K562 (cell line): Measurements from ENCODE around the gene SRBD1. TPM values are rescaled to one million over a fixed set of nuclear protein-coding genes. Genes with fewer than 3 reads are reported as not detected.

Experiments
- BCL6 ChIP-seq: fragments of 250-450 bp; sonication (Bioruptor Pico); IDR thresholded peaks from 2 replicates; pipeline ENCODE4 v1.4.0; 2020
- CC2D1A ChIP-seq: fragments of 450-650 bp; IDR thresholded peaks from 2 replicates; pipeline ENCODE4 v1.6.1; 2017; ENCODE audit warnings: mild to moderate bottlenecking
- E2F3 ChIP-seq: fragments of 250-450 bp; sonication (Bioruptor Pico); IDR thresholded peaks from 2 replicates; pipeline ENCODE4 v1.4.0; 2020; ENCODE audit warnings: mild to moderate bottlenecking
- GTF2E2 ChIP-seq: fragments of 200-800 bp; sonication (Bioruptor generic); IDR thresholded peaks from 2 replicates; pipeline ENCODE4 v1.6.1; 2016; ENCODE audit warnings: missing genetic modification characterization, missing compliant biosample characterization
- HDAC1 ChIP-seq, 2 experiments: fragments of 450-650 bp; IDR thresholded peaks; 2 replicates each; pipeline ENCODE4 v1.6.1; 2016 to 2017; ENCODE audit warnings: inconsistent platforms in 1 of 2, mild to moderate bottlenecking in 1 of 2, moderate library complexity in 1 of 2
- MIER1 ChIP-seq: fragments of 450-650 bp; IDR thresholded peaks from 2 replicates; pipeline ENCODE4 v1.6.1; 2016; ENCODE audit warnings: antibody characterized with exemption, mild to moderate bottlenecking, low read depth
- POLR2AphosphoS5 ChIP-seq: IDR thresholded peaks from 2 replicates; pipeline ENCODE4 v1.6.1; 2011; ENCODE audit warnings: mild to moderate bottlenecking, low read depth, low read length, moderate library complexity; ENCODE audit not compliant: control insufficient read depth, insufficient read depth
- RAD21 ChIP-seq, 2 experiments: fragments of 250-450 bp in 1 of 2; fragments of 450-650 bp in 1 of 2; sonication (Bioruptor Pico) in 1 of 2; formaldehyde crosslinking in 1 of 2; IDR thresholded peaks in 1 of 2; conservative IDR thresholded peaks in 1 of 2; 2 replicates each; pipeline versions ENCODE4 v1.4.0 to v1.8.0; 2020 to 2022; ENCODE audit warnings: mild to moderate bottlenecking in 2 of 2, moderate library complexity in 1 of 2
- RAD51 ChIP-seq: fragments of 450-650 bp; IDR thresholded peaks from 2 replicates; pipeline ENCODE4 v1.7.1; 2016; ENCODE audit warnings: low read depth, mild to moderate bottlenecking, borderline replicate concordance
- ZEB2 ChIP-seq: fragments of 450-650 bp; IDR thresholded peaks from 2 replicates; pipeline ENCODE4 v1.6.1; 2016
- ZSCAN29 ChIP-seq: fragments of 450-650 bp; IDR thresholded peaks from 2 replicates; pipeline ENCODE4 v1.6.1; 2017
- polyA plus RNA-seq, 8 experiments: library from polyadenylated mRNA; depleted of rRNA in 4 of 8; stranded (reverse) in 5 of 8; unstranded in 3 of 8; fragments of >200 nt; fragmentation: Nextera tagmentation in 2 of 8; fragmentation: Illumina TruSeq in 1 of 8; extraction: Ambion mirVana in 2 of 8; extraction: Trizol in 1 of 8; gene quantifications; 2 replicates each; pipeline versions ENCODE4 v1.2.1 to v1.2.3, GENCODE V29; 2011 to 2014; ENCODE audit warnings: inconsistent platforms in 1 of 8, missing spikeins in 1 of 8
- total RNA-seq, 7 experiments: library from RNA; depleted of rRNA in 6 of 7; stranded (reverse); fragments of >200 nt in 6 of 7; fragmentation: Illumina TruSeq in 2 of 7; extraction: Trizol in 2 of 7; gene quantifications; 2 replicates each; pipeline versions ENCODE4 v1.2.1 to v1.2.3, GENCODE V29; 2011 to 2021; ENCODE audit warnings: low replicate concordance in 1 of 7
- TF ChIP-seq, protein P1 (sequence below): IDR thresholded peaks from 2 replicates; pipeline ENCODE4 v1.6.1; 2014; ENCODE audit warnings: antibody characterized with exemption
- TF ChIP-seq, protein P2 (sequence below): sonication (generic); IDR thresholded peaks from 2 replicates; pipeline ENCODE4 v1.6.1; 2016
- TF ChIP-seq, protein P3 (sequence below): sonication (generic); formaldehyde crosslinking; IDR thresholded peaks from 2 replicates; pipeline ENCODE4 v1.8.1; 2022; ENCODE audit warnings: missing genetic modification reagents
- TF ChIP-seq, protein P4 (sequence below), 2 experiments: fragments of 250-450 bp in 1 of 2; fragments of 450-650 bp in 1 of 2; sonication (Bioruptor Pico) in 1 of 2; IDR thresholded peaks; 2 replicates each; pipeline versions ENCODE4 v1.6.1 to v1.8.0; 2016 to 2021; ENCODE audit warnings: mild to moderate bottlenecking in 2 of 2, moderate library complexity in 2 of 2, missing compliant biosample characterization in 1 of 2, missing genetic modification characterization in 1 of 2
- TF ChIP-seq, protein P5 (sequence below): sonication (generic); formaldehyde crosslinking; IDR thresholded peaks from 2 replicates; pipeline ENCODE4 v1.8.1; 2023; ENCODE audit warnings: mild to moderate bottlenecking, missing genetic modification reagents
- TF ChIP-seq, protein P6 (sequence below): fragments of 250-450 bp; sonication (Bioruptor Pico); IDR thresholded peaks from 2 replicates; pipeline ENCODE4 v1.4.0; 2020; ENCODE audit warnings: borderline replicate concordance
- TF ChIP-seq, protein P7 (sequence below): sonication (generic); formaldehyde crosslinking; IDR thresholded peaks from 2 replicates; pipeline ENCODE4 v1.9.0; 2022; ENCODE audit warnings: mild to moderate bottlenecking, missing genetic modification reagents

Gene SRBD1
- total and polyA plus RNA-seq, 9 of the 15 experiments (the other 6 are each of a cell fraction or from before 2014, with no cell fraction given) = 6.9 to 23.2 (median 14.7) TPM

DNA sequence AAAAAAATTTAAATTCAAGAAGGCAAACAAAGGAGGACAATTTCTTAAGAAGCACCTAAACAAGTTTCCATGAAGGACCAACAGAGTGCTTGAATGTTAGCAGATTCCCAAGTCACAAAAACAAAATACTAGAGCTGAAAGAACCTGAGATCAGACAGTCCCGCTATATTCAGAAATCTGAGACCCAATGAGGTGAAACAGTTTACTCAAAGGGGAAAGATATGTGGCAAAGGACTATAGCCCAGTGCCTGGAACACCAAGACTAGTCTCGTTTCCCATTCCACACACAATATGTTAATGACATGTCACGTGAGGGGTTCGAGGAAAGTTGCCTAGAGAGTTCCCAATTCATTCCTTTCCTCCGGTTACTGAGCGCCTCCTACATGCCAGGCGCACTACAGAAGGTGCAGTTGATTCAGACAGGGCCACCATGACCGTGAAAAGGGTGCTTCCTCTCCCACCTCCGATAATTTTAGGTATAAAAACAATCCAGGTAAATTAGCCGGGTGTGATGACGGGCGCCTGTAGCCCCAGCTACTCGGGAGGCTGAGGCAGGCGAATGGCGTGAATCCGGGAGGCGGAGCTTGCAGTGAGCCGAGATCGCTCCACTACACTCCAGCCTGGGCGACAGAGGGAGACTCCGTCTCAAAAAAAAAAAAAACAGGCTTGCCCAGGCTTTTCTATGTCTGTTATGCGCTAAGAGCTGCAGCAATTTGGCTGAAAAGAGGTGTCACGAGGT lies 617 bp downstream of the SRBD1 start (continued):
- TF ChIP-seq, protein P1, sequence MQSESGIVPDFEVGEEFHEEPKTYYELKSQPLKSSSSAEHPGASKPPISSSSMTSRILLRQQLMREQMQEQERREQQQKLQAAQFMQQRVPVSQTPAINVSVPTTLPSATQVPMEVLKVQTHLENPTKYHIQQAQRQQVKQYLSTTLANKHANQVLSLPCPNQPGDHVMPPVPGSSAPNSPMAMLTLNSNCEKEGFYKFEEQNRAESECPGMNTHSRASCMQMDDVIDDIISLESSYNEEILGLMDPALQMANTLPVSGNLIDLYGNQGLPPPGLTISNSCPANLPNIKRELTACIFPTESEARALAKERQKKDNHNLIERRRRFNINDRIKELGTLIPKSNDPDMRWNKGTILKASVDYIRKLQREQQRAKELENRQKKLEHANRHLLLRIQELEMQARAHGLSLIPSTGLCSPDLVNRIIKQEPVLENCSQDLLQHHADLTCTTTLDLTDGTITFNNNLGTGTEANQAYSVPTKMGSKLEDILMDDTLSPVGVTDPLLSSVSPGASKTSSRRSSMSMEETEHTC = peak; percentile 73
- TF ChIP-seq, protein P2, sequence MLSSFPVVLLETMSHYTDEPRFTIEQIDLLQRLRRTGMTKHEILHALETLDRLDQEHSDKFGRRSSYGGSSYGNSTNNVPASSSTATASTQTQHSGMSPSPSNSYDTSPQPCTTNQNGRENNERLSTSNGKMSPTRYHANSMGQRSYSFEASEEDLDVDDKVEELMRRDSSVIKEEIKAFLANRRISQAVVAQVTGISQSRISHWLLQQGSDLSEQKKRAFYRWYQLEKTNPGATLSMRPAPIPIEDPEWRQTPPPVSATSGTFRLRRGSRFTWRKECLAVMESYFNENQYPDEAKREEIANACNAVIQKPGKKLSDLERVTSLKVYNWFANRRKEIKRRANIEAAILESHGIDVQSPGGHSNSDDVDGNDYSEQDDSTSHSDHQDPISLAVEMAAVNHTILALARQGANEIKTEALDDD = peak; percentile 78
- TF ChIP-seq, protein P3, sequence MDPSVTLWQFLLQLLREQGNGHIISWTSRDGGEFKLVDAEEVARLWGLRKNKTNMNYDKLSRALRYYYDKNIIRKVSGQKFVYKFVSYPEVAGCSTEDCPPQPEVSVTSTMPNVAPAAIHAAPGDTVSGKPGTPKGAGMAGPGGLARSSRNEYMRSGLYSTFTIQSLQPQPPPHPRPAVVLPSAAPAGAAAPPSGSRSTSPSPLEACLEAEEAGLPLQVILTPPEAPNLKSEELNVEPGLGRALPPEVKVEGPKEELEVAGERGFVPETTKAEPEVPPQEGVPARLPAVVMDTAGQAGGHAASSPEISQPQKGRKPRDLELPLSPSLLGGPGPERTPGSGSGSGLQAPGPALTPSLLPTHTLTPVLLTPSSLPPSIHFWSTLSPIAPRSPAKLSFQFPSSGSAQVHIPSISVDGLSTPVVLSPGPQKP (CRISPR knock-in tag) = no peak
- peak; percentile 95 for TF ChIP-seq RAD51
- TF ChIP-seq, protein P4, sequence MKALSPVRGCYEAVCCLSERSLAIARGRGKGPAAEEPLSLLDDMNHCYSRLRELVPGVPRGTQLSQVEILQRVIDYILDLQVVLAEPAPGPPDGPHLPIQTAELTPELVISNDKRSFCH (CRISPR knock-in tag; IDR thresholded peaks at IDR 0.05) = no peak
- TF ChIP-seq, protein P4 (tag; IDR thresholded peaks at IDR 0.05) = 0 out of 2 replicates have a peak, but pooled peaks have one; percentile 16
- TF ChIP-seq, protein P5, sequence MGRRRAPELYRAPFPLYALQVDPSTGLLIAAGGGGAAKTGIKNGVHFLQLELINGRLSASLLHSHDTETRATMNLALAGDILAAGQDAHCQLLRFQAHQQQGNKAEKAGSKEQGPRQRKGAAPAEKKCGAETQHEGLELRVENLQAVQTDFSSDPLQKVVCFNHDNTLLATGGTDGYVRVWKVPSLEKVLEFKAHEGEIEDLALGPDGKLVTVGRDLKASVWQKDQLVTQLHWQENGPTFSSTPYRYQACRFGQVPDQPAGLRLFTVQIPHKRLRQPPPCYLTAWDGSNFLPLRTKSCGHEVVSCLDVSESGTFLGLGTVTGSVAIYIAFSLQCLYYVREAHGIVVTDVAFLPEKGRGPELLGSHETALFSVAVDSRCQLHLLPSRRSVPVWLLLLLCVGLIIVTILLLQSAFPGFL (CRISPR knock-in tag) = no peak
- 0 out of 2 replicates have a peak, but pooled peaks have one; percentile 13 for TF ChIP-seq ZEB2
- TF ChIP-seq, protein P6, sequence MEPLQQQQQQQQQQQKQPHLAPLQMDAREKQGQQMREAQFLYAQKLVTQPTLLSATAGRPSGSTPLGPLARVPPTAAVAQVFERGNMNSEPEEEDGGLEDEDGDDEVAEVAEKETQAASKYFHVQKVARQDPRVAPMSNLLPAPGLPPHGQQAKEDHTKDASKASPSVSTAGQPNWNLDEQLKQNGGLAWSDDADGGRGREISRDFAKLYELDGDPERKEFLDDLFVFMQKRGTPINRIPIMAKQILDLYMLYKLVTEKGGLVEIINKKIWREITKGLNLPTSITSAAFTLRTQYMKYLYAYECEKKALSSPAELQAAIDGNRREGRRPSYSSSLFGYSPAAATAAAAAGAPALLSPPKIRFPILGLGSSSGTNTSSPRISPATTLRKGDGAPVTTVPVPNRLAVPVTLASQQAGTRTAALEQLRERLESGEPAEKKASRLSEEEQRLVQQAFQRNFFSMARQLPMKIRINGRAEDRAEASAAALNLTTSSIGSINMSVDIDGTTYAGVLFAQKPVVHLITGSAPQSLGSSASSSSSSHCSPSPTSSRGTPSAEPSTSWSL (CRISPR knock-in tag) = no peak
- peak; percentile 68; the same call in 1 of the 2 replicates for TF ChIP-seq CC2D1A
- TF ChIP-seq ZSCAN29 = peak; percentile 10; the same call in 1 of the 2 replicates
- peak in 1 of 2 experiments; percentile 52; a peak in 1 of 4 replicates for TF ChIP-seq HDAC1 (IDR thresholded peaks at IDR 0.05)
- TF ChIP-seq POLR2AphosphoS5 = peak; percentile 43; the same call in 1 of the 2 replicates
- TF ChIP-seq MIER1 = 0 out of 2 replicates have a peak, but pooled peaks have one; percentile 35
- no peak for TF ChIP-seq E2F3 (CRISPR knock-in tag)
- TF ChIP-seq BCL6 = peak; percentile 87; the same call in 1 of the 2 replicates
- peak; percentile 87; the same call in 1 of the 2 replicates for TF ChIP-seq GTF2E2
- TF ChIP-seq, protein P7, sequence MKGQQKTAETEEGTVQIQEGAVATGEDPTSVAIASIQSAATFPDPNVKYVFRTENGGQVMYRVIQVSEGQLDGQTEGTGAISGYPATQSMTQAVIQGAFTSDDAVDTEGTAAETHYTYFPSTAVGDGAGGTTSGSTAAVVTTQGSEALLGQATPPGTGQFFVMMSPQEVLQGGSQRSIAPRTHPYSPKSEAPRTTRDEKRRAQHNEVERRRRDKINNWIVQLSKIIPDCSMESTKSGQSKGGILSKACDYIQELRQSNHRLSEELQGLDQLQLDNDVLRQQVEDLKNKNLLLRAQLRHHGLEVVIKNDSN (CRISPR knock-in tag) = peak; percentile 96
- TF ChIP-seq RAD21 (CRISPR knock-in tag; conservative IDR thresholded peaks at IDR 0.05 in 1 of 2, IDR thresholded peaks at IDR 0.05 in 1 of 2) = peak in 1 of 2 experiments; percentile 36; a peak in 2 of 4 replicates
